AG08395 (cell line): Measurements from ENCODE around the gene TTC27.

Source experiments
- DNase-seq: peaks from one replicate; pipeline ENCODE4 v3.0.0; 2012; ENCODE audit warnings: mixed read lengths, low spot score

Gene TTC27

GRCh38 chr2:32755666-32756065 lies 127.8 kb downstream of the TTC27 start:
- no peak for DNase-seq

GRCh38 chr2:32756074-32756727 lies 128.4 kb downstream of the TTC27 start:
- DNase-seq, result no peak

GRCh38 chr2:32758232-32758631 lies 130.4 kb downstream of the TTC27 start:
- DNase-seq, result no peak

GRCh38 chr2:32760628-32761027 lies 132.8 kb downstream of the TTC27 start:
- DNase-seq, result no peak

GRCh38 chr2:32768387-32769174 lies 140.7 kb downstream of the TTC27 start:
- DNase-seq, result no peak

- DNase-seq, result no peak
Observed at GRCh38 chr2:32770360-32770759, 142.5 kb downstream of the TTC27 start.

- DNase-seq, result peak; percentile 68
Observed at GRCh38 chr2:32772638-32773447, 145.0 kb downstream of the TTC27 start.

GRCh38 chr2:32773448-32773808 lies 145.6 kb downstream of the TTC27 start:
- no peak for DNase-seq

- no peak for DNase-seq
Observed at GRCh38 chr2:32775954-32776353, 148.1 kb downstream of the TTC27 start.

GRCh38 chr2:32777714-32778113 lies 149.9 kb downstream of the TTC27 start:
- no peak for DNase-seq

GRCh38 chr2:32780961-32781360 lies 153.1 kb downstream of the TTC27 start:
- DNase-seq, result no peak

GRCh38 chr2:32783469-32783868 lies 155.6 kb downstream of the TTC27 start:
- DNase-seq, result no peak

GRCh38 chr2:32783933-32784332 lies 156.1 kb downstream of the TTC27 start:
- no peak for DNase-seq

GRCh38 chr2:32787207-32787606 lies 159.4 kb downstream of the TTC27 start:
- no peak for DNase-seq

- no peak for DNase-seq
Observed at GRCh38 chr2:32788114-32788513, 160.3 kb downstream of the TTC27 start.

GRCh38 chr2:32792416-32792815 lies 164.6 kb downstream of the TTC27 start:
- no peak for DNase-seq

GRCh38 chr2:32798829-32799228 lies 171.0 kb downstream of the TTC27 start:
- no peak for DNase-seq

GRCh38 chr2:32801741-32802140 lies 173.9 kb downstream of the TTC27 start:
- DNase-seq, result no peak

GRCh38 chr2:32802877-32803276 lies 175.0 kb downstream of the TTC27 start:
- no peak for DNase-seq

GRCh38 chr2:32804205-32804604 lies 176.4 kb downstream of the TTC27 start:
- no peak for DNase-seq

GRCh38 chr2:32805104-32806095 lies 177.6 kb downstream of the TTC27 start:
- no peak for DNase-seq

- no peak for DNase-seq
Observed at GRCh38 chr2:32806857-32807256, 179.0 kb downstream of the TTC27 start.
